HCT116 (cell line): ENCODE results near the gene APBA2. TPM values are rescaled to one million over a fixed set of nuclear protein-coding genes. Genes with fewer than 3 reads are reported as not detected.

Experiments used
- ATAC-seq: fragments of 200-7000 bp; cut with Tn5 transposase; 2 replicates; pipeline ENCODE4 v1.9.1; 2020; ENCODE audit warnings: mild to moderate bottlenecking, moderate library complexity
- BruUV-seq: library from RNA; stranded (reverse); fragments of 400-500 nt; replicated peaks from 2 replicates; lab custom pipeline; 2021; lab: Mats Ljungman, UMichigan
- CTCF ChIA-PET: fragments of 300-600 bp; sonication (Branson Sonifier 250); formaldehyde crosslinking; loops from one replicate; lab custom pipeline; 2021; ENCODE audit warnings: antibody characterized with exemption; lab: Charles Lee
- POLR2A ChIA-PET: fragments of 300-600, 350-600 bp; sonication (Branson Sonifier 250); formaldehyde crosslinking; loops from one replicate; lab custom pipeline; 2021; ENCODE audit warnings: antibody characterized with exemption; lab: Charles Lee
- RAD21 ChIA-PET, 2 experiments: fragments of 300-600 bp; sonication (Branson Sonifier 250); formaldehyde crosslinking; loops; one replicate each; lab custom pipeline; 2023; ENCODE audit warnings: low total read pairs in 2 of 2; ENCODE audit not compliant: uncharacterized antibody in 2 of 2, unreplicated experiment in 2 of 2, low non-redundant PET in 1 of 2; lab: Charles Lee
- DNase-seq: peaks from one replicate; pipeline ENCODE4 v3.0.0-alpha.2; 2010; ENCODE audit warnings: low read depth, low spot score
- H2AFZ ChIP-seq: fragments of 200-600 bp; shearing (Covaris generic), sonication (generic); 2 replicates; pipeline ENCODE4 v1.6.1; 2017; ENCODE audit warnings: low read depth, mixed run types, mixed read lengths, antibody characterized with exemption, low read length; ENCODE audit not compliant: poor library complexity, severe bottlenecking
- H3K27ac ChIP-seq: 2 replicates; pipeline ENCODE4 v1.5.1; 2012; ENCODE audit warnings: low read depth, low read length
- H3K27me3 ChIP-seq: fragments of 200-600 bp; sonication (generic); 2 replicates; pipeline ENCODE4 v1.6.1; 2016; ENCODE audit warnings: mixed run types, low read length, mixed read lengths; ENCODE audit not compliant: insufficient read depth
- H3K36me3 ChIP-seq, 2 experiments: fragments of 200-500 bp in 1 of 2; fragments of 200-600 bp in 1 of 2; sonication (Bioruptor generic) in 1 of 2; sonication (generic) in 1 of 2; 2 replicates each; pipeline versions ENCODE4 v1.5.1 to v1.6.1; 2014 to 2016; ENCODE audit warnings: low read length in 2 of 2, inconsistent platforms in 1 of 2, mixed read lengths in 1 of 2, mixed run types in 1 of 2; ENCODE audit not compliant: insufficient read depth in 2 of 2, control insufficient read depth in 1 of 2
- H3K4me1 ChIP-seq, 2 experiments: fragments of 200-600 bp in 1 of 2; sonication (generic) in 1 of 2; 2 replicates each; pipeline versions ENCODE4 v1.5.1 to v1.6.1; 2012 to 2017; ENCODE audit warnings: low read length in 2 of 2, inconsistent platforms in 1 of 2, mild to moderate bottlenecking in 1 of 2, mixed read lengths in 1 of 2, mixed run types in 1 of 2, moderate library complexity in 1 of 2; ENCODE audit not compliant: insufficient read depth in 2 of 2, control insufficient read depth in 1 of 2
- H3K4me2 ChIP-seq: fragments of 200-600 bp; sonication (generic); 2 replicates; pipeline ENCODE4 v1.6.1; 2017; ENCODE audit warnings: mixed run types, low read length, mixed read lengths
- H3K4me3 ChIP-seq, 2 experiments: fragments of 200-600 bp in 1 of 2; sonication (generic) in 1 of 2; replicated peaks in 1 of 2; 2 replicates each; pipeline ENCODE4 v1.5.1; 2011 to 2016; ENCODE audit warnings: low read length in 2 of 2, control low read depth in 1 of 2, low read depth in 1 of 2, mild to moderate bottlenecking in 1 of 2, mixed read lengths in 1 of 2, mixed run types in 1 of 2
- H3K79me2 ChIP-seq: fragments of 200-600 bp; sonication (generic); 2 replicates; pipeline ENCODE4 v1.6.1; 2017; ENCODE audit warnings: mild to moderate bottlenecking, mixed run types, low read length, moderate library complexity, mixed read lengths; ENCODE audit not compliant: insufficient read depth
- H3K9ac ChIP-seq: fragments of 200-600 bp; sonication (generic); 2 replicates; pipeline ENCODE4 v1.6.1; 2016; ENCODE audit warnings: low read length, mixed read lengths
- H3K9me2 ChIP-seq: fragments of 200-600 bp; sonication (generic), shearing (Covaris generic); 2 replicates; pipeline ENCODE4 v1.6.1; 2017; ENCODE audit warnings: mixed run types, mild to moderate bottlenecking, moderate library complexity; ENCODE audit not compliant: insufficient read depth
- H3K9me3 ChIP-seq, 2 experiments: fragments of 200-500 bp in 1 of 2; fragments of 200-600 bp in 1 of 2; sonication (Bioruptor generic) in 1 of 2; sonication (generic) in 1 of 2; 2 replicates each; pipeline ENCODE4 v1.6.1; 2014 to 2017; ENCODE audit warnings: low read length in 2 of 2, mixed read lengths in 2 of 2, inconsistent platforms in 1 of 2, low read depth in 1 of 2, mild to moderate bottlenecking in 1 of 2, mixed run types in 1 of 2, moderate library complexity in 1 of 2; ENCODE audit not compliant: control insufficient read depth in 1 of 2, insufficient read depth in 1 of 2
- H4K20me1 ChIP-seq: fragments of 200-600 bp; sonication (generic), shearing (Covaris generic); 2 replicates; pipeline ENCODE4 v1.6.1; 2017; ENCODE audit warnings: mixed run types, mild to moderate bottlenecking, moderate library complexity; ENCODE audit not compliant: insufficient read depth
- CBX3 ChIP-seq: IDR thresholded peaks from 2 replicates; pipeline ENCODE4 v1.6.1; 2012; ENCODE audit warnings: low read depth
- CTCF ChIP-seq, 3 experiments: fragments of 200-600 bp in 1 of 3; sonication (generic) in 1 of 3; IDR thresholded peaks in 2 of 3; conservative IDR thresholded peaks in 1 of 3; 2 replicates each; pipeline ENCODE4 v1.5.1; 2012 to 2017; ENCODE audit warnings: low read depth in 2 of 3, low read length in 2 of 3, antibody characterized with exemption in 1 of 3, borderline replicate concordance in 1 of 3, control low read depth in 1 of 3, mild to moderate bottlenecking in 1 of 3, mixed read lengths in 1 of 3, mixed run types in 1 of 3, moderate library complexity in 1 of 3; ENCODE audit not compliant: insufficient read depth in 1 of 3
- EGR1 ChIP-seq: IDR thresholded peaks from 2 replicates; pipeline ENCODE4 v1.6.1; 2012; ENCODE audit warnings: low read depth
- EZH2 ChIP-seq: fragments of 200-600 bp; sonication (generic); IDR thresholded peaks from 2 replicates; pipeline ENCODE4 v1.6.1; 2017; ENCODE audit warnings: antibody characterized with exemption, mixed run types
- POLR2A ChIP-seq: IDR thresholded peaks from 2 replicates; pipeline ENCODE4 v1.7.0; 2011; ENCODE audit warnings: borderline replicate concordance; ENCODE audit not compliant: insufficient read depth, insufficient read length; ENCODE audit errors: extremely low read depth
- REST ChIP-seq: IDR thresholded peaks from 2 replicates; pipeline ENCODE4 v1.6.1; 2012; ENCODE audit warnings: low read depth
- SP1 ChIP-seq: IDR thresholded peaks from 2 replicates; pipeline ENCODE4 v1.6.1; 2012; ENCODE audit warnings: low read depth
- TCF7L2 ChIP-seq: IDR thresholded peaks from 2 replicates; pipeline ENCODE4 v1.7.0; 2011; ENCODE audit warnings: borderline replicate concordance, inconsistent platforms; ENCODE audit not compliant: insufficient read depth, insufficient read length; ENCODE audit errors: extremely low read depth
- ZNF274 ChIP-seq: fragments of 200-500 bp; sonication (Bioruptor generic); IDR thresholded peaks from 2 replicates; pipeline ENCODE4 v1.6.1; 2014; ENCODE audit warnings: mild to moderate bottlenecking, low read depth, low read length, inconsistent platforms
- intact Hi-C: fragments of 100-400 bp; cut with micrococcal nuclease; formaldehyde crosslinking; loops from 2 replicates; pipeline ENCODE4 v1.10.0; 2022
- total RNA-seq: library from RNA; stranded (reverse); gene quantifications from one replicate; pipeline ENCODE4 v1.2.1, GENCODE V29; 2021; ENCODE audit not compliant: unreplicated experiment

APBA2 gene
- total RNA-seq, 1 experiment from 2014 or later, result 0.47 TPM

- Histone ChIP-seq H3K9me3 (no peaks in the 10 kb centered on the region), H3K9me2 (no peaks in the 10 kb centered on the region), H3K9ac (no peak overlapping the region), H2AFZ (no peak overlapping the region), H3K79me2 (no peaks in the 10 kb centered on the region), H3K27ac (no peak overlapping the region), H3K4me1 (peaks cover 2 to 7% of the 10 kb centered on the region in 2 experiments; a peak in 3 of 4 replicates), H3K36me3 (no peaks in the 10 kb centered on the region), H4K20me1 (no peaks in the 10 kb centered on the region), H3K4me2 (no peak overlapping the region), H3K4me3 (no peak overlapping the region), H3K27me3 (no peaks in the 10 kb centered on the region)
- no peak for TF ChIP-seq POLR2A
- BruUV-seq, result no TSS peak
- RAD21 ChIA-PET, result no interaction called here
- CTCF ChIA-PET, result no interaction called here
- DNase-seq (no peak), ATAC-seq (no peak)
- intact Hi-C loops, result no loop called here
- POLR2A ChIA-PET, result no interaction called here
Measured at GRCh38 chr15:28900892-28901586, 15.3 kb downstream of the APBA2 start.

GRCh38 chr15:28901587-28901980 lies 15.8 kb downstream of the APBA2 start:
- H3K27ac ChIP-seq, result no peak overlapping the region
- intact Hi-C loops, result no loop called here
- H3K27me3 ChIP-seq, result no peaks in the 10 kb centered on the region
- ATAC-seq (no peak), DNase-seq (no peak)
- BruUV-seq, result no TSS peak
- no peaks in the 10 kb centered on the region for H3K36me3 ChIP-seq
- POLR2A ChIA-PET, result no interaction called here
- H3K9me3 ChIP-seq, result no peaks in the 10 kb centered on the region
- RAD21 ChIA-PET, result no interaction called here
- H3K79me2 ChIP-seq, result no peaks in the 10 kb centered on the region
- H3K9ac ChIP-seq, result no peak overlapping the region
- H3K4me3 ChIP-seq, result no peak overlapping the region
- H3K4me2 ChIP-seq, result no peak overlapping the region
- TF ChIP-seq TCF7L2, result no peak
- no peak for TF ChIP-seq REST
- TF ChIP-seq EGR1, result no peak
- no peak for TF ChIP-seq EZH2
- TF ChIP-seq ZNF274, result no peak
- no peak for TF ChIP-seq POLR2A
- no peak for TF ChIP-seq CBX3
- TF ChIP-seq CTCF (IDR thresholded peaks at IDR 0.05 in 2 of 3, conservative IDR thresholded peaks at IDR 0.05 in 1 of 3; ENCODE audit: borderline replicate concordance in 1 of 3, insufficient read depth in 1 of 3, low read depth in 2 of 3, low read length in 2 of 3), result no peak
- TF ChIP-seq SP1, result no peak
- CTCF ChIA-PET, result no interaction called here
- no peak overlapping the region for H2AFZ ChIP-seq
- no peaks in the 10 kb centered on the region for H3K9me2 ChIP-seq
- H3K4me1 ChIP-seq, result peaks cover 2 to 6% of the 10 kb centered on the region in 2 experiments; a peak in 3 of 4 replicates
- no peaks in the 10 kb centered on the region for H4K20me1 ChIP-seq
